Prostate gland (tissue), 2 donors: ENCODE data around the gene JARID2. TPM values are rescaled to one million over a fixed set of nuclear protein-coding genes. Genes with fewer than 3 reads are reported as not detected.
A peak's percentile ranks its signal among the peaks of the same experiment; 100 is the strongest.

Experiments used
- DNase-seq: peaks from one replicate; pipeline ENCODE4 v3.0.0-alpha.2; 2019; ENCODE audit warnings: low spot score
- H3K27ac ChIP-seq, 2 donors: fragments of 200-600 bp; sonication (generic); 2 replicates each; pipeline ENCODE4 v1.5.1; 2017 to 2019
- H3K27me3 ChIP-seq: fragments of 200-600 bp; sonication (generic); replicated peaks from 2 replicates; pipeline ENCODE4 v1.5.1; 2019; ENCODE audit not compliant: insufficient read depth
- H3K36me3 ChIP-seq, 2 donors: fragments of 200-600 bp; sonication (generic); 1 replicate in 1 of 2; 2 replicates in 1 of 2; pipeline versions ENCODE4 v1.5.1 to v1.8.1; 2017 to 2019
- H3K4me1 ChIP-seq: fragments of 200-600 bp; sonication (generic); replicated peaks from 2 replicates; pipeline ENCODE4 v1.5.1; 2019
- H3K4me3 ChIP-seq, 2 donors: fragments of 200-600 bp; sonication (generic); 2 replicates each; pipeline ENCODE4 v1.5.1; 2017 to 2019
- H3K9me3 ChIP-seq: fragments of 200-600 bp; sonication (generic); 2 replicates; pipeline ENCODE4 v1.5.1; 2017
- CTCF ChIP-seq, 4 experiments: fragments of 200-600 bp in 2 of 4; fragments of 450-650 bp in 2 of 4; sonication (generic) in 2 of 4; IDR thresholded peaks; 1 replicate in 3 of 4; 2 replicates in 1 of 4; pipeline ENCODE4 v1.5.1; 2016 to 2019; ENCODE audit warnings: antibody characterized with exemption in 4 of 4, mild to moderate bottlenecking in 2 of 4, moderate library complexity in 2 of 4
- POLR2A ChIP-seq: fragments of 450-650 bp; IDR thresholded peaks from one replicate; pipeline ENCODE4 v1.6.1; 2016; ENCODE audit warnings: antibody characterized with exemption, mild to moderate bottlenecking
- POLR2AphosphoS5 ChIP-seq: sonication (generic); formaldehyde crosslinking; IDR thresholded peaks from one replicate; pipeline ENCODE4 v1.6.1; 2017; ENCODE audit warnings: antibody characterized with exemption
- WGBS: methylation state at CpG from one replicate; pipeline ENCODE4 v1.1.5; 2018; 5-methylcytosine and 5-hydroxymethylcytosine counted together
- intact Hi-C: fragments of 100-400 bp; cut with DNase I; formaldehyde crosslinking; loops from one replicate; pipeline ENCODE4 v1.14.2; 2022
- total RNA-seq, 2 donors: library from RNA; depleted of rRNA; stranded (reverse); fragments of >200 nt; gene quantifications; one replicate each; pipeline ENCODE4 v1.1.0, GENCODE V29; 2016

JARID2 gene
- total RNA-seq, 2 donors from 2014 or later = 7.7 to 35.4 TPM

GRCh38 chr6:15511248-15512125 lies 265.6 kb downstream of the JARID2 start:
- Histone ChIP-seq H3K4me3 (no peak overlapping the region), H3K27ac (no peak overlapping the region), H3K27me3 (no peaks in the 10 kb centered on the region), H3K9me3 (no peaks in the 10 kb centered on the region), H3K36me3 (no peaks in the 10 kb centered on the region), H3K4me1 (no peaks in the 10 kb centered on the region)
- DNase-seq = no peak
- WGBS = 89% methylated on average over 14 of the region's 14 CpGs
- no peak for TF ChIP-seq POLR2AphosphoS5
- no peak for TF ChIP-seq POLR2A
- no peak for TF ChIP-seq CTCF (IDR thresholded peaks at IDR 0.05)
- intact Hi-C loops = no loop called here

- intact Hi-C loops = no loop called here
- peaks cover 0 to under 1% of the 10 kb centered on the region in 2 donors for H3K36me3 ChIP-seq
- H3K4me3 ChIP-seq = no peak overlapping the region
- no peaks in the 10 kb centered on the region for H3K4me1 ChIP-seq
- H3K27ac ChIP-seq = no peak overlapping the region
- WGBS = 95% methylated on average over 18 of the region's 18 CpGs
- H3K9me3 ChIP-seq = no peaks in the 10 kb centered on the region
- H3K27me3 ChIP-seq = no peaks in the 10 kb centered on the region
- no peak for TF ChIP-seq POLR2AphosphoS5
- TF ChIP-seq CTCF (IDR thresholded peaks at IDR 0.05) = peak in 1 of 4 experiments; percentile 10
- no peak for TF ChIP-seq POLR2A
- no peak for DNase-seq
Measured at GRCh38 chr6:15512126-15512525, 266.3 kb downstream of the JARID2 start.

GRCh38 chr6:15512721-15513120 lies 266.9 kb downstream of the JARID2 start:
- DNase-seq = no peak
- intact Hi-C loops = no loop called here
- Histone ChIP-seq H3K27me3 (no peaks in the 10 kb centered on the region), H3K4me1 (no peaks in the 10 kb centered on the region), H3K27ac (no peak overlapping the region), H3K9me3 (no peaks in the 10 kb centered on the region), H3K36me3 (peaks cover 0 to 6% of the 10 kb centered on the region in 2 donors), H3K4me3 (no peak overlapping the region)
- no peak for TF ChIP-seq POLR2A
- no peak for TF ChIP-seq POLR2AphosphoS5
- no peak for TF ChIP-seq CTCF (IDR thresholded peaks at IDR 0.05)
- 93% methylated on average over 9 of the region's 9 CpGs for WGBS

GRCh38 chr6:15513131-15513771 lies 267.4 kb downstream of the JARID2 start:
- whole genome bisulfite sequencing = 92% methylated on average over 29 of the region's 34 CpGs
- intact Hi-C loops = no loop called here
- H3K36me3 ChIP-seq = peaks cover 0 to 7% of the 10 kb centered on the region in 2 donors

More at GRCh38 chr6:15513131-15513771, 267.4 kb downstream of the JARID2 start:
- Histone ChIP-seq H3K27ac (no peak overlapping the region), H3K4me3 (no peak overlapping the region), H3K4me1 (no peaks in the 10 kb centered on the region), H3K27me3 (no peaks in the 10 kb centered on the region), H3K9me3 (no peaks in the 10 kb centered on the region)
- no peak for DNase-seq
- TF ChIP-seq POLR2AphosphoS5 (no peak), POLR2A (no peak), CTCF (IDR thresholded peaks at IDR 0.05) (no peak)
